H9 (cell line): Measurements from ENCODE around the gene EFCAB10. TPM values are rescaled to one million over a fixed set of nuclear protein-coding genes. Genes with fewer than 3 reads are reported as not detected.

ENCODE experiments used
- DNase-seq: peaks from one replicate; pipeline ENCODE4 v3.0.0-alpha.2; 2017
- H2AFZ ChIP-seq: one replicate; pipeline ENCODE4 v1.6.1; 2013; ENCODE audit warnings: mild to moderate bottlenecking, low read length, control low read depth, moderate library complexity
- H2AK5ac ChIP-seq: 2 replicates; pipeline ENCODE4 v1.6.1; 2013; ENCODE audit warnings: low read length, control low read depth, mixed read lengths; ENCODE audit not compliant: insufficient read length
- H2BK120ac ChIP-seq: one replicate; pipeline ENCODE4 v1.6.1; 2013; ENCODE audit warnings: low read depth, mild to moderate bottlenecking, low read length, control low read depth, inconsistent platforms; ENCODE audit not compliant: poor library complexity, severe bottlenecking
- H2BK12ac ChIP-seq: 2 replicates; pipeline ENCODE4 v1.6.1; 2013; ENCODE audit warnings: low read length, control low read depth, mixed read lengths, low read depth; ENCODE audit not compliant: insufficient read length
- H2BK15ac ChIP-seq: 2 replicates; pipeline ENCODE4 v1.6.1; 2013; ENCODE audit warnings: low read depth, low read length, control low read depth
- H2BK20ac ChIP-seq: one replicate; pipeline ENCODE4 v1.6.1; 2013; ENCODE audit warnings: low read depth, mild to moderate bottlenecking, low read length, control low read depth, inconsistent platforms; ENCODE audit not compliant: poor library complexity, severe bottlenecking
- H2BK5ac ChIP-seq: 2 replicates; pipeline ENCODE4 v1.6.1; 2013; ENCODE audit warnings: low read length, control low read depth, mixed read lengths; ENCODE audit not compliant: insufficient read length
- H3K14ac ChIP-seq: 2 replicates; pipeline ENCODE4 v1.6.1; 2013; ENCODE audit warnings: low read length, control low read depth; ENCODE audit not compliant: insufficient read depth
- H3K18ac ChIP-seq: 2 replicates; pipeline ENCODE4 v1.6.1; 2013; ENCODE audit warnings: low read depth, mild to moderate bottlenecking, mixed read lengths, low read length, control low read depth; ENCODE audit not compliant: insufficient read length
- H3K23ac ChIP-seq: 2 replicates; pipeline ENCODE4 v1.6.1; 2013; ENCODE audit warnings: low read length, control low read depth, mixed read lengths, low read depth; ENCODE audit not compliant: insufficient read length
- H3K23me2 ChIP-seq: 2 replicates; pipeline ENCODE4 v1.6.1; 2013; ENCODE audit warnings: low read depth, mild to moderate bottlenecking, mixed read lengths, low read length, control low read depth; ENCODE audit not compliant: insufficient read length, poor library complexity, severe bottlenecking
- H3K27ac ChIP-seq: 2 replicates; pipeline ENCODE4 v1.5.1; 2013; ENCODE audit warnings: low read length, control low read depth, mixed read lengths, low read depth; ENCODE audit not compliant: insufficient read length
- H3K27me3 ChIP-seq: 2 replicates; pipeline ENCODE4 v1.6.1; 2013; ENCODE audit warnings: low read length, control low read depth, inconsistent platforms; ENCODE audit not compliant: insufficient read depth
- H3K4ac ChIP-seq: 2 replicates; pipeline ENCODE4 v1.6.1; 2013; ENCODE audit warnings: low read depth, mild to moderate bottlenecking, control low read depth, inconsistent platforms, low read length, moderate library complexity
- H3K4me1 ChIP-seq: 2 replicates; pipeline ENCODE4 v1.6.1; 2013; ENCODE audit warnings: low read length, control low read depth, inconsistent platforms; ENCODE audit not compliant: insufficient read depth
- H3K4me2 ChIP-seq: 2 replicates; pipeline ENCODE4 v1.6.1; 2013; ENCODE audit warnings: low read length, control low read depth, mixed read lengths; ENCODE audit not compliant: insufficient read length, insufficient read depth
- H3K56ac ChIP-seq: 2 replicates; pipeline ENCODE4 v1.6.1; 2013; ENCODE audit warnings: low read depth, mild to moderate bottlenecking, mixed read lengths, low read length, control low read depth; ENCODE audit not compliant: insufficient read length
- H3K79me1 ChIP-seq: 2 replicates; pipeline ENCODE4 v1.6.1; 2013; ENCODE audit warnings: low read depth, mild to moderate bottlenecking, moderate library complexity, low read length, control low read depth, inconsistent platforms; ENCODE audit not compliant: insufficient read depth, poor library complexity, severe bottlenecking
- H3K79me2 ChIP-seq: 2 replicates; pipeline ENCODE4 v1.6.1; 2013; ENCODE audit warnings: low read length, control low read depth, inconsistent platforms; ENCODE audit not compliant: insufficient read depth
- H3K9ac ChIP-seq: 2 replicates; pipeline ENCODE4 v1.6.1; 2013; ENCODE audit warnings: low read length, control low read depth, mixed read lengths; ENCODE audit not compliant: insufficient read length; ENCODE audit errors: extremely low read depth
- H3K9me3 ChIP-seq: one replicate; pipeline ENCODE4 v1.6.1; 2013; ENCODE audit warnings: low read depth, low read length, inconsistent platforms; ENCODE audit not compliant: control insufficient read depth
- H3T11ph ChIP-seq: one replicate; pipeline ENCODE4 v1.6.1; 2013; ENCODE audit warnings: mild to moderate bottlenecking, low read length, control low read depth, inconsistent platforms
- H4K20me1 ChIP-seq: one replicate; pipeline ENCODE4 v1.6.1; 2013; ENCODE audit not compliant: control insufficient read depth, insufficient read length, insufficient read depth
- H4K5ac ChIP-seq: 2 replicates; pipeline ENCODE4 v1.6.1; 2013; ENCODE audit warnings: low read depth, mild to moderate bottlenecking, mixed read lengths, low read length, control low read depth; ENCODE audit not compliant: insufficient read length
- H4K8ac ChIP-seq: replicated peaks from 2 replicates; pipeline ENCODE4 v1.6.1; 2013; ENCODE audit warnings: low read length, control low read depth, mixed read lengths, low read depth; ENCODE audit not compliant: insufficient read length
- H4K91ac ChIP-seq: 2 replicates; pipeline ENCODE4 v1.6.1; 2013; ENCODE audit warnings: low read depth, mild to moderate bottlenecking, moderate library complexity, mixed read lengths, low read length, control low read depth; ENCODE audit not compliant: insufficient read length
- H3K27ac Mint-ChIP-seq, 3 experiments: 2 replicates in 2 of 3; 3 replicates in 1 of 3; pipeline ENCODE4 v1.8.0; 2020 to 2021; ENCODE audit warnings: mixed read lengths in 3 of 3, mild to moderate bottlenecking in 1 of 3, moderate library complexity in 1 of 3
- H3K27me3 Mint-ChIP-seq: 2 replicates; pipeline ENCODE4 v1.8.0; 2021; ENCODE audit warnings: low read depth, mild to moderate bottlenecking, moderate library complexity, mixed read lengths
- H3K36me3 Mint-ChIP-seq, 3 experiments: 2 replicates in 2 of 3; 3 replicates in 1 of 3; pipeline ENCODE4 v1.8.0; 2020 to 2021; ENCODE audit warnings: low read depth in 3 of 3, mixed read lengths in 3 of 3; ENCODE audit not compliant: insufficient read depth in 1 of 3
- H3K4me1 Mint-ChIP-seq, 2 experiments: 2 replicates each; pipeline ENCODE4 v1.8.0; 2020; ENCODE audit warnings: mixed read lengths in 2 of 2
- H3K4me3 Mint-ChIP-seq, 2 experiments: 2 replicates in 1 of 2; 3 replicates in 1 of 2; pipeline ENCODE4 v1.8.0; 2020 to 2021; ENCODE audit warnings: mild to moderate bottlenecking in 2 of 2, mixed read lengths in 2 of 2, moderate library complexity in 1 of 2
- H3K9me3 Mint-ChIP-seq, 2 experiments: 2 replicates in 1 of 2; 3 replicates in 1 of 2; pipeline ENCODE4 v1.8.0; 2020; ENCODE audit warnings: mild to moderate bottlenecking in 2 of 2, mixed read lengths in 2 of 2, moderate library complexity in 1 of 2
- CTCF ChIP-seq: fragments of 200-600 bp; sonication (generic); conservative IDR thresholded peaks from 3 replicates; pipeline ENCODE4 v1.8.0; 2021; ENCODE audit warnings: antibody characterized with exemption, mild to moderate bottlenecking
- WGBS: extraction: QIAGEN DNeasy Blood & Tissue Kit; methylation state at CpG from one replicate; pipeline ENCODE4 v1.1.7; 2013; ENCODE audit warnings: missing lambda C conversion rate, low lambda C conversion rate, mixed read lengths; ENCODE audit not compliant: insufficient read length; ENCODE audit errors: extremely low coverage; 5-methylcytosine and 5-hydroxymethylcytosine counted together
- total RNA-seq: library from RNA; stranded (reverse); gene quantifications from 2 replicates; pipeline ENCODE4 v1.2.1, GENCODE V29; 2021

The EFCAB10 gene
- total RNA-seq, 1 experiment from 2014 or later, result 1.5 TPM

- H3K23me2 ChIP-seq, result no peaks in the 10 kb centered on the region
- H4K5ac ChIP-seq, result no peak overlapping the region
- H3K27me3 Mint-ChIP-seq, result no peaks in the 10 kb centered on the region
- H3K9me3 ChIP-seq, result no peaks in the 10 kb centered on the region
- WGBS, result no CpG with 5 or more reads among the region's 16 CpGs
- H2BK20ac ChIP-seq, result no peak overlapping the region
- H3K23ac ChIP-seq, result no peak overlapping the region
- TF ChIP-seq CTCF, result no peak
- H4K20me1 ChIP-seq, result no peaks in the 10 kb centered on the region
- no peak overlapping the region for H3K14ac ChIP-seq
- H3K79me2 ChIP-seq, result no peaks in the 10 kb centered on the region
- H3K18ac ChIP-seq, result no peak overlapping the region
- DNase-seq, result no peak
- no peak overlapping the region for H3K4ac ChIP-seq
- H3K27ac ChIP-seq, result no peak overlapping the region
- H3K9me3 Mint-ChIP-seq, result no peaks in the 10 kb centered on the region; a peak in 1 of 5 replicates
- H2AK5ac ChIP-seq, result no peak overlapping the region
- H3K4me3 Mint-ChIP-seq, result no peak overlapping the region
- no peak overlapping the region for H2BK12ac ChIP-seq
- no peak overlapping the region for H4K91ac ChIP-seq
- H3K27ac Mint-ChIP-seq, result no peak overlapping the region; a peak in 1 of 7 replicates
- no peak overlapping the region for H3T11ph ChIP-seq
- no peaks in the 10 kb centered on the region for H3K79me1 ChIP-seq
- peaks cover 3 to 14% of the 10 kb centered on the region in 2 experiments for H3K4me1 Mint-ChIP-seq
- no peak overlapping the region for H2BK15ac ChIP-seq
- H2BK5ac ChIP-seq, result no peak overlapping the region
- H3K4me2 ChIP-seq, result no peak overlapping the region
- H3K9ac ChIP-seq, result no peak overlapping the region
- H4K8ac ChIP-seq, result no peak overlapping the region
- no peak overlapping the region for H2BK120ac ChIP-seq
- peaks cover 14 to 38% (median 33%) of the 10 kb centered on the region in 3 experiments for H3K36me3 Mint-ChIP-seq
- no peaks in the 10 kb centered on the region for H3K27me3 ChIP-seq
- H2AFZ ChIP-seq, result no peak overlapping the region
- H3K4me1 ChIP-seq, result no peaks in the 10 kb centered on the region
- no peak overlapping the region for H3K56ac ChIP-seq
Measured at GRCh38 chr7:105611856-105612775, 30.8 kb upstream of the EFCAB10 start.
